Stomach (tissue), 9 donors: ENCODE measurements around the gene AIF1L. TPM values are rescaled to one million over a fixed set of nuclear protein-coding genes. Genes with fewer than 3 reads are reported as not detected.
A peak's percentile ranks its signal among the peaks of the same experiment; 100 is the strongest.
"Not testable (repeated sequence)": the region's sequence is repeated elsewhere in the genome, so short reads cannot be mapped to it uniquely, and the experiment has no call there.

Experiments used
- DNase-seq, 2 donors: peaks; one replicate each; pipeline versions ENCODE4 v3.0.0 to v3.0.0-alpha.2; 2013 to 2019
- H3K27ac ChIP-seq, 5 donors: fragments of 200-600 bp in 4 of 5; sonication (generic) in 4 of 5; one replicate each; pipeline ENCODE4 v1.5.1; 2013 to 2019; ENCODE audit warnings: mild to moderate bottlenecking in 1 of 5, moderate library complexity in 1 of 5
- H3K27me3 ChIP-seq, 3 donors: fragments of 200-600 bp; sonication (generic); one replicate each; pipeline ENCODE4 v1.5.1; 2017 to 2019; ENCODE audit warnings: mixed run types in 1 of 3
- H3K36me3 ChIP-seq, 4 donors: fragments of 200-600 bp; sonication (generic); 1 replicate in 3 of 4; 2 replicates in 1 of 4; pipeline ENCODE4 v1.5.1; 2016 to 2019
- H3K4me1 ChIP-seq, 4 donors: fragments of 200-600 bp; sonication (generic); one replicate each; pipeline ENCODE4 v1.5.1; 2016 to 2019
- H3K4me3 ChIP-seq, 4 donors: fragments of 200-600 bp; sonication (generic) in 3 of 4; one replicate each; pipeline ENCODE4 v1.5.1; 2016 to 2019; ENCODE audit warnings: mild to moderate bottlenecking in 1 of 4
- H3K9me3 ChIP-seq, 4 donors: fragments of 200-600 bp; sonication (generic); one replicate each; pipeline ENCODE4 v1.5.1; 2016 to 2019
- EP300 ChIP-seq: sonication (generic); formaldehyde crosslinking; IDR thresholded peaks from one replicate; pipeline ENCODE4 v1.6.1; 2017; ENCODE audit warnings: antibody characterized with exemption
- POLR2A ChIP-seq, 4 donors: fragments of 450-650 bp; IDR thresholded peaks; one replicate each; pipeline ENCODE4 v1.6.1; 2016; ENCODE audit warnings: antibody characterized with exemption in 4 of 4, control low read depth in 2 of 4, mild to moderate bottlenecking in 1 of 4, moderate library complexity in 1 of 4
- POLR2AphosphoS5 ChIP-seq, 3 donors: sonication (generic); formaldehyde crosslinking; IDR thresholded peaks; one replicate each; pipeline ENCODE4 v1.6.1; 2016; ENCODE audit warnings: antibody characterized with exemption in 3 of 3
- WGBS, 5 donors: extraction: QIAGEN DNeasy Blood & Tissue Kit in 3 of 5; methylation state at CpG; one replicate each; pipeline versions ENCODE4 v1.1.5 to v1.1.7; 2013 to 2018; 5-methylcytosine and 5-hydroxymethylcytosine counted together
- intact Hi-C: fragments of 100-400 bp; cut with DNase I; formaldehyde crosslinking; loops from one replicate; pipeline ENCODE4 v1.15.1; 2023; ENCODE audit warnings: low total_unique reads
- polyA plus RNA-seq, 3 donors: library from polyadenylated mRNA; stranded (reverse); fragments of 200-250 nt; gene quantifications; one replicate each; pipeline ENCODE4 v1.2.3, GENCODE V29; 2013
- total RNA-seq, 5 donors: library from RNA; depleted of rRNA; stranded (reverse); fragments of >200 nt; gene quantifications; one replicate each; pipeline versions ENCODE4 v1.1.0 to v1.2.3, GENCODE V29; 2014 to 2016
- TF ChIP-seq, protein P1 (sequence below), 7 experiments: fragments of 450-650 bp in 4 of 7; fragments of 200-600 bp in 3 of 7; sonication (generic) in 3 of 7; IDR thresholded peaks; one replicate each; pipeline ENCODE4 v1.5.1; 2016 to 2019; ENCODE audit warnings: antibody characterized with exemption in 7 of 7, control low read depth in 2 of 7, mild to moderate bottlenecking in 1 of 7
- donor health status: healthy with polysubstance abuse.
- donor health status: Bipolar disorder and iron deficiency.
- donor health status: healthy.

AIF1L gene
- total and polyA plus RNA-seq, 8 donors: 1.2 to 18.4 (median 9.0) TPM; not detected in 2

DNA sequence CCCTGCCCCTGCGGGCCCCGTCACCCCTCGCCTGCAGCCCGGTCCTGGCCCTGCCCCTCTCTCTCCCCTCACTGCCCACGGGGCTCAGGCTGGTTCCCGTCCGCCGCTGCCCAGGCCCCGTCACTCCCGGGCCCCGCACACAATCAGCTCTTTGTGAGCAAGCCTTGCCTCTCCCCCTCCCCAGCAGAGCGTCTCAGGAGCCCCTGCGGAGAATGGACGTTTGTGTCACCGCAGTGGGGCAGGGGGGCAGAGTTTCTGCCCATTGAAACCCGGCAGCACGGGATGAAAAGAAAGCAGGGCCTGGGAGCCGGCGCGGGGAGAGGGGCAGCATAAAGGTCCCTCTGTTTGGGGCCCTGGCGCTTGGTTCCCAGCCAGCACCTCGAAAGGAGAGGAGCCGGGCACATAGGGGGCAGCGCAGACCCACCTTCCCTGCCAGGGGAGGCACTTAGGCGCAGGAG, 15.6 kb downstream of the AIF1L start:
- no peaks in the 10 kb centered on the region for H3K4me1 ChIP-seq
- no peaks in the 10 kb centered on the region for H3K36me3 ChIP-seq
- H3K4me3 ChIP-seq: no peak overlapping the region
- no peak overlapping the region for H3K27ac ChIP-seq
- H3K9me3 ChIP-seq: no peaks in the 10 kb centered on the region
- intact Hi-C loops: no loop called here
- no peak for TF ChIP-seq POLR2AphosphoS5 (IDR thresholded peaks at IDR 0.05)
- no peak for TF ChIP-seq POLR2A (IDR thresholded peaks at IDR 0.05)
- TF ChIP-seq, protein P1, sequence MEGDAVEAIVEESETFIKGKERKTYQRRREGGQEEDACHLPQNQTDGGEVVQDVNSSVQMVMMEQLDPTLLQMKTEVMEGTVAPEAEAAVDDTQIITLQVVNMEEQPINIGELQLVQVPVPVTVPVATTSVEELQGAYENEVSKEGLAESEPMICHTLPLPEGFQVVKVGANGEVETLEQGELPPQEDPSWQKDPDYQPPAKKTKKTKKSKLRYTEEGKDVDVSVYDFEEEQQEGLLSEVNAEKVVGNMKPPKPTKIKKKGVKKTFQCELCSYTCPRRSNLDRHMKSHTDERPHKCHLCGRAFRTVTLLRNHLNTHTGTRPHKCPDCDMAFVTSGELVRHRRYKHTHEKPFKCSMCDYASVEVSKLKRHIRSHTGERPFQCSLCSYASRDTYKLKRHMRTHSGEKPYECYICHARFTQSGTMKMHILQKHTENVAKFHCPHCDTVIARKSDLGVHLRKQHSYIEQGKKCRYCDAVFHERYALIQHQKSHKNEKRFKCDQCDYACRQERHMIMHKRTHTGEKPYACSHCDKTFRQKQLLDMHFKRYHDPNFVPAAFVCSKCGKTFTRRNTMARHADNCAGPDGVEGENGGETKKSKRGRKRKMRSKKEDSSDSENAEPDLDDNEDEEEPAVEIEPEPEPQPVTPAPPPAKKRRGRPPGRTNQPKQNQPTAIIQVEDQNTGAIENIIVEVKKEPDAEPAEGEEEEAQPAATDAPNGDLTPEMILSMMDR (IDR thresholded peaks at IDR 0.05): no peak
- peaks cover 0 to 4% (median 0%) of the 10 kb centered on the region in 3 donors for H3K27me3 ChIP-seq
- 73 to 85% (median 80%) methylated on average over 23 to 25 of the region's 25 CpGs for WGBS, 5 donors
- peak in 1 of 2 donors; percentile 75 for DNase-seq

DNA sequence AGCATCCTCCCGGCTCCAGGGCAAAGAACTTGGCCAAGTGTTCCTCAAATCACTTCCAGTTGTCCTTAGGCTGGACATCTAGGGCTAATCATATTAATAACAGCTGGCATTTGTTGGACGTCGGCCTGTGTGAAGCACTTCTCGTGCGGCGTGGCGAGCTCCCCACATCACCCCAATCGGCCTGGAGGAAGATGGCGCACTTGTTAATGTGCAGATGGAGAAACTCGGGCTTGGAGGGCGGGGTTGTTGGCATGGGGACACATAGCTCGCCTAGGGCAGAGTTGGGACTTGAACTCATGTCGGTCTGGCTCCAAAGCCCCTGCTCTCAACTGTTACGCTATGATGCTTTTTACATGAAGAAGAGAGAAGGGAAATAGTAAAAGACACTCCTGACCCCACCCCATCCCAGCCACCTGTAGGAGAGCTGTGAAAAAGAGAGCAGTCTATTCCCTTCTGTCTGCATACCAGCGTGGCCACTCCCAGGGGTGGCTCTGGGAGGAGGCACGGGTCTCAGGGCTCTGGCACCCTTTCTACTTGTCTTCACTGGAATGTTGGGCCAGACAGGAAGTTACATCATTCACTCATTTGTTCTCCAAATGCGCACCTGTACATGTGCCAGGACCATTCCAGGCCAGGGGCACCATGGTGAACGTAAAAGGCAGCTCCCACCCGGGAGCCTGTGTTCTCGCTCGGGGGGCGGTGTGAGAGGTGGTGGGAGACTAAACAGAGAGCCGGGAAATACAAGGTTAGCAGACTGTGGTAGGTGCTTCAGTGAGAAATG, 16.2 kb downstream of the AIF1L start:
- TF ChIP-seq EP300 (no peak), POLR2AphosphoS5 (IDR thresholded peaks at IDR 0.05) (no peak), POLR2A (IDR thresholded peaks at IDR 0.05) (no peak)
- TF ChIP-seq, protein P1 (IDR thresholded peaks at IDR 0.05): no peak
- H3K9me3 ChIP-seq: no peaks in the 10 kb centered on the region
- 85 to 91% (median 86%) methylated on average over 22 to 23 of the region's 23 CpGs for WGBS, 5 donors
- DNase-seq: no peak
- intact Hi-C loops: no loop called here
- H3K4me3 ChIP-seq: no peak overlapping the region
- H3K36me3 ChIP-seq: no peaks in the 10 kb centered on the region
- no peaks in the 10 kb centered on the region for H3K4me1 ChIP-seq
- H3K27me3 ChIP-seq: peaks cover 0 to 4% (median 0%) of the 10 kb centered on the region in 3 donors
- no peak overlapping the region for H3K27ac ChIP-seq

DNA sequence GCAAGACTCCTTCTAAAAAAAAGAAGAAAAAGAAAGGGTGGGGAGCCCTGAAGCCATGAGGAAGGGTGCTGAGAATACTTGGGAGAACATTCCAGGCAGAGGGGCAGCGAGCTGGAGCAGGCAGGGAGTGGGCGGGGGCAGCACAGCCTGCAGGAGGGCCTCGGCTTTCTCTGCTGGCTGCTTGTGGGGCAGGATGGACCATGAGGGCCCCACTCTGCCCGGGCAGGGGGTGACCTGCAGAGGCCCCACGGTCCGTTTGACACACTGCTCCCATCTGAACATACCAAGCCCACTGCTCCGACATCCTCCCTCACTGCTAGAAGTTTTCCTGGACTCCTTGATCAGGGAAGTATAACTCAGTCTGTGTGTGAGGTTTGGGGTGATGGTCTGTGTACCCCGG, 17.3 kb downstream of the AIF1L start:
- Histone ChIP-seq H3K4me3 (no peak overlapping the region), H3K27me3 (peaks cover 0 to 4% (median 0%) of the 10 kb centered on the region in 3 donors), H3K4me1 (no peaks in the 10 kb centered on the region), H3K27ac (no peak overlapping the region), H3K9me3 (no peaks in the 10 kb centered on the region), H3K36me3 (no peaks in the 10 kb centered on the region)
- TF ChIP-seq POLR2AphosphoS5 (IDR thresholded peaks at IDR 0.05): no peak
- no peak for TF ChIP-seq EP300
- TF ChIP-seq POLR2A (IDR thresholded peaks at IDR 0.05): no peak
- TF ChIP-seq, protein P1 (IDR thresholded peaks at IDR 0.05): no peak
- intact Hi-C loops: no loop called here
- WGBS, 5 donors: 85 to 92% (median 86%) methylated on average over 8 of the region's 8 CpGs
- no peak for DNase-seq

DNA sequence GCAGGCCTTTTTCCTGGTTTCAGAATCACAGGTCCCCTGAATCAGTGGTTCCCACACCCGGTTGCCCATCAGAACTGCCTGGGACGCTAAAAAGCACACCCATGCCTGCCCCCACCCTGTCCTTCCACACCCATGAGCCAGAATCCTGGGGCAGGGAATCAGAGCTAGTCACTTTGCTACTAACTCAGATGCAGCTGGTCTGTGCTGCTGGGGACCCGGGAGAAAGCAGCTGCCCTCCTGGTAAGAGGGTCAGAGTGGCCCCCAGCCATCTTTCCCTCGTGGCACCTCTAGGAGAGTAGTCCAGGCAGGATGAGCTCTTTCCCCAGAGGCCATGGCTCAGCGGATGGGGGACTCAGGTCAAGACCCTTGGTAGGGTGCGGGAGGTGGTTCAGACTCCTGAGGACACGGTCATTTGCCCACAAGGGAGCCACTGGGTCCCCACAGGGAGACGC, 17.8 kb downstream of the AIF1L start:
- intact Hi-C loops: no loop called here
- DNase-seq: no peak
- peaks cover 0 to 4% (median 0%) of the 10 kb centered on the region in 3 donors for H3K27me3 ChIP-seq
- no peak overlapping the region for H3K27ac ChIP-seq
- TF ChIP-seq POLR2AphosphoS5 (IDR thresholded peaks at IDR 0.05): no peak
- 84 to 93% (median 88%) methylated on average over 6 to 8 of the region's 8 CpGs for WGBS, 5 donors
- no peaks in the 10 kb centered on the region for H3K9me3 ChIP-seq
- H3K4me1 ChIP-seq: no peaks in the 10 kb centered on the region
- H3K36me3 ChIP-seq: no peaks in the 10 kb centered on the region
- no peak overlapping the region for H3K4me3 ChIP-seq

DNA sequence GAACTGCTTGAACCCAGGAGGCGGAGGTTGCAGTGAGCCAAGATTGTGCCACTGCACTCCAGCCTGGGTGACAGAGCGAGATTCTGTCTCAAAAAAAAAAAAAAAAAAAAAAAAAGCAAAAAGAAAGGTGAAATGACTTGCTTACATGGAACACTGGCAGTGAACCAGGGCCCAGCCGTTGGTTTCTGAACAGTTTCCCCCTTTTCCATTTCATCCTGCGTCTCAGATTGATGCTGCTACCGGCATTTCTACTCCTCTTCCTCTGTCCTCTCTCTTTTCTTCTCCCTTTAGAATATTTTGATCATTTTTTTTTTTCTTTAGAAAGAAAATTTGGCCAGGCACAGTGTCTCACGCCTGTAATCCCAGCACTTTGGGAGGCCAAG, 19.0 kb downstream of the AIF1L start:
- DNase-seq, intact Hi-C loops, H3K36me3 ChIP-seq, H3K27ac ChIP-seq, H3K4me3 ChIP-seq, H3K4me1 ChIP-seq, H3K27me3 ChIP-seq, H3K9me3 ChIP-seq: not testable (repeated sequence)
- 84 to 91% (median 86%) methylated on average over 4 to 6 of the region's 6 CpGs for WGBS, 5 donors
